Measurements from ENCODE around the gene DST. TPM values are rescaled to one million over a fixed set of nuclear protein-coding genes. Genes with fewer than 3 reads are reported as not detected.
"Not testable (repeated sequence)": the region's sequence is repeated elsewhere in the genome, so short reads cannot be mapped to it uniquely, and the experiment has no call there.

The DST gene
- total RNA-seq, 1 donor from 2014 or later = 259 TPM

DNA sequence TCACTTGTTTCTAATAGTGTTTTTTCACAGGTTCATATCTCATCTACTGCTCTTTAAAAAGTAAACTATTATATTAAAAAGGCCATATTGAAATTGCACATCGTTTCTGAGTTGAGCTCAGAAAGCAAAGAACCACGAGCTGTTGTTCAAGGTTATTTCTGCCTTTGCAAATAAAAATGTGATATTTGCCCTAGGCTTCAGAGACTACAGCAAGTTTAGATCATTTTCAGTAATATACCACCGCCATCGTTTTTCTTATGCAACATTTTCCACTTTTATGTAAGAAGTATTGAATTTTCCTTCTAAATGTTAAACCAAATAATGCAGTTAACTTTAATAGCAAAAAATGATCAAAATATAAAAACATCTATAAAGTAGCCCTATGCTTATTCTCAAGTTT, 71.1 kb downstream of the DST start:
- H4K20me1 ChIP-seq (ENCODE audit: low read depth) = no peaks in the 10 kb centered on the region
- TF ChIP-seq EZH2phosphoT487 (IDR thresholded peaks at IDR 0.05) (no peak), EZH2 (IDR thresholded peaks at IDR 0.05) (no peak)
- TF ChIP-seq, protein P1, sequence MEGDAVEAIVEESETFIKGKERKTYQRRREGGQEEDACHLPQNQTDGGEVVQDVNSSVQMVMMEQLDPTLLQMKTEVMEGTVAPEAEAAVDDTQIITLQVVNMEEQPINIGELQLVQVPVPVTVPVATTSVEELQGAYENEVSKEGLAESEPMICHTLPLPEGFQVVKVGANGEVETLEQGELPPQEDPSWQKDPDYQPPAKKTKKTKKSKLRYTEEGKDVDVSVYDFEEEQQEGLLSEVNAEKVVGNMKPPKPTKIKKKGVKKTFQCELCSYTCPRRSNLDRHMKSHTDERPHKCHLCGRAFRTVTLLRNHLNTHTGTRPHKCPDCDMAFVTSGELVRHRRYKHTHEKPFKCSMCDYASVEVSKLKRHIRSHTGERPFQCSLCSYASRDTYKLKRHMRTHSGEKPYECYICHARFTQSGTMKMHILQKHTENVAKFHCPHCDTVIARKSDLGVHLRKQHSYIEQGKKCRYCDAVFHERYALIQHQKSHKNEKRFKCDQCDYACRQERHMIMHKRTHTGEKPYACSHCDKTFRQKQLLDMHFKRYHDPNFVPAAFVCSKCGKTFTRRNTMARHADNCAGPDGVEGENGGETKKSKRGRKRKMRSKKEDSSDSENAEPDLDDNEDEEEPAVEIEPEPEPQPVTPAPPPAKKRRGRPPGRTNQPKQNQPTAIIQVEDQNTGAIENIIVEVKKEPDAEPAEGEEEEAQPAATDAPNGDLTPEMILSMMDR (IDR thresholded peaks at IDR 0.05) = no peak
- Mint-ChIP-seq H3K4me1 (peaks cover 56% of the 10 kb centered on the region), H3K36me3 (peaks cover 31% of the 10 kb centered on the region), H3K27me3 (ENCODE audit: insufficient read depth, low read depth) (peaks cover 2% of the 10 kb centered on the region), H3K4me3 (no peak overlapping the region), H3K27ac (no peak overlapping the region), H3K9me3 (no peaks in the 10 kb centered on the region)
- H2AFZ ChIP-seq (replicated peaks) = no peak overlapping the region
- H3F3A ChIP-seq (ENCODE audit: low read depth) = peaks cover 10% of the 10 kb centered on the region
- H3K27me3 ChIP-seq = no peaks in the 10 kb centered on the region
- H3K36me3 ChIP-seq = peaks cover 33% of the 10 kb centered on the region
- H3K4me2 ChIP-seq = no peak overlapping the region
- H3K27ac ChIP-seq = no peak overlapping the region
- H3K9me3 ChIP-seq (ENCODE audit: low read depth) = no peaks in the 10 kb centered on the region
- H3K79me2 ChIP-seq (ENCODE audit: low read depth) = no peaks in the 10 kb centered on the region
- no peak overlapping the region for H3K4me3 ChIP-seq
- H3K4me1 ChIP-seq = peaks cover 46% of the 10 kb centered on the region
- H3K9ac ChIP-seq = no peak overlapping the region
- no peak for DNase-seq (ENCODE audit: low spot score)

DNA sequence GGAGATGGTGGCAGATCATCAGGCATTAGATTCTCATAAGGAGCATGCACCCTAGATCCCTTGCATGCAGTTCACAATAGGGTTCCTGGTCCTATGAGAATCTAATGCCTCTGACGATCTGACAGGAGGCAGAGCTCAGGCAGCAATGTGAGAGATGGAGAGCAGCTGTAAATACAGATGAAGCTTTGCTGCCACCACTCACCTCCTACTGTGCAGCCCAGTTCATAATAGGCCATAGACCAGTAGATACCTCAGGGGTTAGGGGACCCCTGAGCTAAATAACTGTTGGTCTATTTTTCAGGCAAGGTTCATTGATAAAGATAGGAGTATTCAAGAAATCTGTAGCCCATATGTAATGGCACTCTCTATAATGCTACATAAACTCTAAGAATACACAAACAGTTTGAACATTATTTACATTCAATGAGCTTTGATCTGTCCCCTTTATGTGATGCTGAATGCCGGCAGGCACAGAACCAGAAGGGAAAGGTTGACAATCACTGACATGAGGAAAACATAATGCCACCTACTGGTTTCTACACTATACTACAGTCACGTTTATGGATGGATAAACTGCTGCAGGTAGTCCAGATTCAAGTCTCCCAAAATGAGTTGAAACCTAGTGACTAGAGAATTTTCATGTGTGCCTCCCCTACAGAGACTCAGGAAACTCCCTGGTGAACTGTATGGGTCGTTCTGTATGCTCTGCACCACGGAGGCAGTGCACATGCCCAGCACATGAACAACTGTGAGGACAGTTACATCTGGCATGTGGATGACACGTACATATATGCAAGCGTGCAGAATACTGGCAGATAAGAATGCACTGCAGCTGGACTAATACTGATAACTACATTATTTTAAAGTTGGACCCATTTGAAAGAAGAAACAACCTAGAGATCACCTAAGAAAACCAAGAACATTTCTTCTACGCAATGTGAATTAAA, 72.0 kb downstream of the DST start:
- H2AFZ ChIP-seq (replicated peaks) = no peak overlapping the region
- no peak overlapping the region for H3K4me3 Mint-ChIP-seq
- H3K79me2 ChIP-seq (ENCODE audit: low read depth) = no peaks in the 10 kb centered on the region
- DNase-seq (ENCODE audit: low spot score) = no peak
- no peaks in the 10 kb centered on the region for H3K27me3 ChIP-seq
- H3K36me3 Mint-ChIP-seq = peaks cover 28% of the 10 kb centered on the region
- peaks cover 33% of the 10 kb centered on the region for H3K36me3 ChIP-seq
- peaks cover 2% of the 10 kb centered on the region for H3K27me3 Mint-ChIP-seq (ENCODE audit: insufficient read depth, low read depth)
- no peak overlapping the region for H3K4me3 ChIP-seq
- no peak overlapping the region for H3K27ac Mint-ChIP-seq
- no peaks in the 10 kb centered on the region for H4K20me1 ChIP-seq (ENCODE audit: low read depth)
- peaks cover 37% of the 10 kb centered on the region for H3K4me1 ChIP-seq
- no peak overlapping the region for H3K9ac ChIP-seq
- H3K4me1 Mint-ChIP-seq = peaks cover 49% of the 10 kb centered on the region
- H3K4me2 ChIP-seq = no peak overlapping the region
- H3K27ac ChIP-seq = no peak overlapping the region
- H3K9me3 ChIP-seq (ENCODE audit: low read depth) = no peaks in the 10 kb centered on the region
- H3K9me3 Mint-ChIP-seq = peaks cover 3% of the 10 kb centered on the region
- peaks cover 10% of the 10 kb centered on the region for H3F3A ChIP-seq (ENCODE audit: low read depth)
- TF ChIP-seq EZH2phosphoT487 (IDR thresholded peaks at IDR 0.05) = no peak
- TF ChIP-seq EZH2 (IDR thresholded peaks at IDR 0.05) = no peak
- TF ChIP-seq, protein P1 (IDR thresholded peaks at IDR 0.05) = peak; percentile 45

DNA sequence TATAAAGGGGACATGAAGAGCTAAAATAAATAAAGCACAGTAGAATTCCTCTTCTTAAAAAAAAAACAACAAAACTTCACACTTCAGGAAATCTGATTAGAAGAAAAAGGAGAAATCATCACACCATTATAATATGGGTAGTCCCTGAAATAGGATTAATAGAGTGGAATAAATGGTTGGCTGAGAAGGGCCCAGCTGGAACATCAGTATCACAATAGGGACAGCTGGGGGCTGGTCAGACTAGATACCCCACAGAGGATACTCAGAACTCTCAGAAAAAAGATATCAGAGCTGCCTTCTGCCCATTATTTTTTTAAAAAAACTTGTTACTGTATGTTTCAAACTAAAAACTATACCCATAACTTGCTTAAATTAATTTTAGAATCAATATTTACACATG, 75.2 kb downstream of the DST start:
- Mint-ChIP-seq H3K4me3 (peak overlapping the region; percentile 4), H3K36me3 (peaks cover 48% of the 10 kb centered on the region), H3K4me1 (peaks cover 26% of the 10 kb centered on the region), H3K27me3 (ENCODE audit: insufficient read depth, low read depth) (peaks cover 5% of the 10 kb centered on the region), H3K27ac (no peak overlapping the region), H3K9me3 (peaks cover 29% of the 10 kb centered on the region)
- no peaks in the 10 kb centered on the region for H3K27me3 ChIP-seq
- no peak overlapping the region for H3K27ac ChIP-seq
- H2AFZ ChIP-seq (replicated peaks) = no peak overlapping the region
- peaks cover 19% of the 10 kb centered on the region for H3K4me1 ChIP-seq
- H3K36me3 ChIP-seq = peaks cover 38% of the 10 kb centered on the region
- H3K4me3 ChIP-seq = no peak overlapping the region
- H4K20me1 ChIP-seq (ENCODE audit: low read depth) = no peaks in the 10 kb centered on the region
- H3K4me2 ChIP-seq = peak overlapping the region; percentile 53
- no peak overlapping the region for H3K9ac ChIP-seq
- peak; percentile 33 for DNase-seq (ENCODE audit: low spot score)
- no peaks in the 10 kb centered on the region for H3K9me3 ChIP-seq (ENCODE audit: low read depth)
- no peaks in the 10 kb centered on the region for H3F3A ChIP-seq (ENCODE audit: low read depth)
- H3K79me2 ChIP-seq (ENCODE audit: low read depth) = no peaks in the 10 kb centered on the region
- TF ChIP-seq, protein P1 (IDR thresholded peaks at IDR 0.05) = no peak
- TF ChIP-seq EZH2phosphoT487 (IDR thresholded peaks at IDR 0.05) (no peak), EZH2 (IDR thresholded peaks at IDR 0.05) (no peak)

DNA sequence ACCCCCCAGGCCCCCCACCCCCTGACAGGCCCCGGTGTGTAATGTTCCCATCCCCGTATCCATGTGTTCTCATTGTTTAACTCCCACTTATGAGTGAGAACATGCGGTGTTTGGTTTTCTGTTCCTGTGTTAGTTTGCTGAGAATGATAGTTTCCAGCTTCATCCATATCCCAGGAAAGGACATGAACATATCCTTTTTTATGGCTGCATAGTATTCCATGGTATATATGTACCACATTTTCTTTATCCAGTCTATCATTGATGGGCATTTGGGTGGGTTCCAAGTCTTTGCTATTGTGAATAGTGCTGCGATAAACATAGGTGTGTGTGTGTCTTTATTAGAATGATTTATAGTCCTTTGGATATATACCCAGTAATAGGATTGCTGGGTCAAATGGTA, 80.0 kb downstream of the DST start:
- H3K27ac ChIP-seq; H3K27ac Mint-ChIP-seq; H3K4me3 Mint-ChIP-seq; H3K9ac ChIP-seq; H3K9me3 ChIP-seq (ENCODE audit: low read depth); H3K27me3 ChIP-seq; DNase-seq (ENCODE audit: low spot score); H3K4me2 ChIP-seq; H4K20me1 ChIP-seq (ENCODE audit: low read depth); H3K4me3 ChIP-seq; H3K4me1 ChIP-seq; H3F3A ChIP-seq (ENCODE audit: low read depth); H2AFZ ChIP-seq (replicated peaks); H3K79me2 ChIP-seq (ENCODE audit: low read depth); H3K27me3 Mint-ChIP-seq (ENCODE audit: insufficient read depth, low read depth): not testable (repeated sequence)
- peaks cover 20% of the 10 kb centered on the region for H3K4me1 Mint-ChIP-seq
- H3K9me3 Mint-ChIP-seq = peaks cover 29% of the 10 kb centered on the region
- H3K36me3 ChIP-seq = peaks cover 12% of the 10 kb centered on the region
- peaks cover 50% of the 10 kb centered on the region for H3K36me3 Mint-ChIP-seq
